ENCODE data around the gene RS1.

- TF ChIP-seq CTCF (conservative IDR thresholded peaks at IDR 0.05; ENCODE audit: low read depth, low read length) = no peak
- no peak for TF ChIP-seq EZH2phosphoT487 (IDR thresholded peaks at IDR 0.05; ENCODE audit: borderline replicate concordance, low read length)
Observed at GRCh38 chrX:18624599-18624998, 47.3 kb downstream of the RS1 start.

Measured in PC-3 (cell line).